HL-60 (cell line): ENCODE data around the gene SECISBP2.

Experiments used
- GABPA ChIP-seq: IDR thresholded peaks from 2 replicates; pipeline ENCODE4 v1.6.1; 2012; ENCODE audit warnings: low read depth
- POLR2AphosphoS5 ChIP-seq: IDR thresholded peaks from 2 replicates; pipeline ENCODE4 v1.6.1; 2012; ENCODE audit warnings: low read depth
- SPI1 ChIP-seq: IDR thresholded peaks from 2 replicates; pipeline ENCODE4 v1.6.1; 2012; ENCODE audit warnings: low read depth, mild to moderate bottlenecking, borderline replicate concordance
- TF ChIP-seq, protein P1 (sequence below): IDR thresholded peaks from one replicate; pipeline ENCODE4 v1.5.1; 2011; ENCODE audit warnings: low read length, control low read depth, inconsistent platforms; ENCODE audit not compliant: insufficient read depth
- TF ChIP-seq, protein P2 (sequence below): IDR thresholded peaks from 2 replicates; pipeline ENCODE4 v1.6.1; 2012; ENCODE audit warnings: low read depth; ENCODE audit not compliant: insufficient replicate concordance

DNA sequence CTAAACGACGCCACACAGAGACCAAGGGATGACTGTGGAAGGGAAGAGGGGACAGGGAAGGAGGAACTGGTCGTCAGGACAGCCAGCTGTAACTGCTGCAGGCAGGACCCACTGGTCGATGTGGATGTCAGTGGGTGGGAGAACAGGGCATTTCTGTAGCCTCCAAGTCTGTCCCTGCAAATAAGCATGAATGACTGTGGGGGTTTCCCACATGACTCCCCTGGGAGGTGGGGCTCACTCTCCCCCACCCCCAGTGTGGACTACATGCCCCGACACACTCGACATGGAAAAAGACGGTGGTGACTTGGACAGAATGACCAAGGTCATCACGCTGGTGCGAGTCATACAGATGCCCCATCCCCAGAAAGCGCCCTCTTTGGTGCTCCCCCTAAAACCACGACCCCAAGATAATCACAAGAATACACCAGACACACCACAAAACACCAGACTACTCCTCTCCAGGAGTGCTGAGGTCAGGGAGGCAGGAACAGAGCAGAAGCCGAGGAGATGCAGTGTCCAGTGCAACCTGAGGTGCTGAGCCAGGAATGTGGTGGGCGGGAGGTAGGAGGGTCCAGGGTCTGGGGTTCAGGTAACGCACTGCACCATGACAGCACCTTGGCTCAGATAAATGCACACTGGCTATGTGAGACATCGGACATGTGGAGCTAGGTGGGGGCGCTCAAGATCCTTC lies 64.9 kb downstream of the SECISBP2 start:
- TF ChIP-seq, protein P1, sequence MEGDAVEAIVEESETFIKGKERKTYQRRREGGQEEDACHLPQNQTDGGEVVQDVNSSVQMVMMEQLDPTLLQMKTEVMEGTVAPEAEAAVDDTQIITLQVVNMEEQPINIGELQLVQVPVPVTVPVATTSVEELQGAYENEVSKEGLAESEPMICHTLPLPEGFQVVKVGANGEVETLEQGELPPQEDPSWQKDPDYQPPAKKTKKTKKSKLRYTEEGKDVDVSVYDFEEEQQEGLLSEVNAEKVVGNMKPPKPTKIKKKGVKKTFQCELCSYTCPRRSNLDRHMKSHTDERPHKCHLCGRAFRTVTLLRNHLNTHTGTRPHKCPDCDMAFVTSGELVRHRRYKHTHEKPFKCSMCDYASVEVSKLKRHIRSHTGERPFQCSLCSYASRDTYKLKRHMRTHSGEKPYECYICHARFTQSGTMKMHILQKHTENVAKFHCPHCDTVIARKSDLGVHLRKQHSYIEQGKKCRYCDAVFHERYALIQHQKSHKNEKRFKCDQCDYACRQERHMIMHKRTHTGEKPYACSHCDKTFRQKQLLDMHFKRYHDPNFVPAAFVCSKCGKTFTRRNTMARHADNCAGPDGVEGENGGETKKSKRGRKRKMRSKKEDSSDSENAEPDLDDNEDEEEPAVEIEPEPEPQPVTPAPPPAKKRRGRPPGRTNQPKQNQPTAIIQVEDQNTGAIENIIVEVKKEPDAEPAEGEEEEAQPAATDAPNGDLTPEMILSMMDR: no peak
- TF ChIP-seq GABPA (no peak), POLR2AphosphoS5 (no peak), SPI1 (no peak)
- TF ChIP-seq, protein P2, sequence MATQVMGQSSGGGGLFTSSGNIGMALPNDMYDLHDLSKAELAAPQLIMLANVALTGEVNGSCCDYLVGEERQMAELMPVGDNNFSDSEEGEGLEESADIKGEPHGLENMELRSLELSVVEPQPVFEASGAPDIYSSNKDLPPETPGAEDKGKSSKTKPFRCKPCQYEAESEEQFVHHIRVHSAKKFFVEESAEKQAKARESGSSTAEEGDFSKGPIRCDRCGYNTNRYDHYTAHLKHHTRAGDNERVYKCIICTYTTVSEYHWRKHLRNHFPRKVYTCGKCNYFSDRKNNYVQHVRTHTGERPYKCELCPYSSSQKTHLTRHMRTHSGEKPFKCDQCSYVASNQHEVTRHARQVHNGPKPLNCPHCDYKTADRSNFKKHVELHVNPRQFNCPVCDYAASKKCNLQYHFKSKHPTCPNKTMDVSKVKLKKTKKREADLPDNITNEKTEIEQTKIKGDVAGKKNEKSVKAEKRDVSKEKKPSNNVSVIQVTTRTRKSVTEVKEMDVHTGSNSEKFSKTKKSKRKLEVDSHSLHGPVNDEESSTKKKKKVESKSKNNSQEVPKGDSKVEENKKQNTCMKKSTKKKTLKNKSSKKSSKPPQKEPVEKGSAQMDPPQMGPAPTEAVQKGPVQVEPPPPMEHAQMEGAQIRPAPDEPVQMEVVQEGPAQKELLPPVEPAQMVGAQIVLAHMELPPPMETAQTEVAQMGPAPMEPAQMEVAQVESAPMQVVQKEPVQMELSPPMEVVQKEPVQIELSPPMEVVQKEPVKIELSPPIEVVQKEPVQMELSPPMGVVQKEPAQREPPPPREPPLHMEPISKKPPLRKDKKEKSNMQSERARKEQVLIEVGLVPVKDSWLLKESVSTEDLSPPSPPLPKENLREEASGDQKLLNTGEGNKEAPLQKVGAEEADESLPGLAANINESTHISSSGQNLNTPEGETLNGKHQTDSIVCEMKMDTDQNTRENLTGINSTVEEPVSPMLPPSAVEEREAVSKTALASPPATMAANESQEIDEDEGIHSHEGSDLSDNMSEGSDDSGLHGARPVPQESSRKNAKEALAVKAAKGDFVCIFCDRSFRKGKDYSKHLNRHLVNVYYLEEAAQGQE: no peak
